MM.1S (cell line): ENCODE data around the gene AUTS2.

Experiments used
- DNase-seq: peaks from one replicate; pipeline ENCODE4 v3.0.0-alpha.2; 2015
- H2AFZ ChIP-seq: fragments of 300-600 bp; sonication (generic); 2 replicates; pipeline ENCODE4 v1.6.0; 2016; ENCODE audit warnings: antibody characterized with exemption, low read length
- H3F3A ChIP-seq: fragments of 300-600 bp; sonication (generic); 2 replicates; pipeline ENCODE4 v1.6.1; 2016; ENCODE audit warnings: mild to moderate bottlenecking, antibody characterized with exemption, low read length, moderate library complexity, mixed read lengths; ENCODE audit not compliant: insufficient read depth
- H3K27ac ChIP-seq: fragments of 300-600 bp; sonication (generic); 2 replicates; pipeline ENCODE4 v1.5.1; 2016; ENCODE audit warnings: mild to moderate bottlenecking, low read length
- H3K27me3 ChIP-seq: fragments of 300-600 bp; sonication (generic); replicated peaks from 2 replicates; pipeline ENCODE4 v1.6.0; 2016; ENCODE audit warnings: low read length; ENCODE audit not compliant: insufficient read depth
- H3K36me3 ChIP-seq: fragments of 300-600 bp; sonication (generic); replicated peaks from 2 replicates; pipeline ENCODE4 v1.6.1; 2016; ENCODE audit warnings: mild to moderate bottlenecking, low read length, mixed read lengths; ENCODE audit not compliant: insufficient read depth
- H3K4me1 ChIP-seq: fragments of 300-600 bp; sonication (generic); 2 replicates; pipeline ENCODE4 v1.6.1; 2016; ENCODE audit warnings: low read length, mixed read lengths
- H3K4me2 ChIP-seq: fragments of 300-600 bp; sonication (generic); 2 replicates; pipeline ENCODE4 v1.6.0; 2016; ENCODE audit warnings: low read depth, low read length
- H3K4me3 ChIP-seq: fragments of 300-600 bp; sonication (generic); 2 replicates; pipeline ENCODE4 v1.5.1; 2016; ENCODE audit warnings: low read length, mixed read lengths
- H3K79me2 ChIP-seq: fragments of 300-600 bp; sonication (generic); 2 replicates; pipeline ENCODE4 v1.6.1; 2016; ENCODE audit warnings: mixed run types, low read length, mixed read lengths
- H3K9ac ChIP-seq: fragments of 300-600 bp; sonication (generic); 2 replicates; pipeline ENCODE4 v1.6.1; 2016; ENCODE audit warnings: low read length, mixed read lengths
- H3K9me2 ChIP-seq: fragments of 300-600 bp; sonication (generic); replicated peaks from 2 replicates; pipeline ENCODE4 v1.6.1; 2016; ENCODE audit warnings: mild to moderate bottlenecking, low read length, mixed read lengths; ENCODE audit not compliant: insufficient read depth
- H3K9me3 ChIP-seq: fragments of 300-600 bp; sonication (generic); replicated peaks from 2 replicates; pipeline ENCODE4 v1.6.1; 2016; ENCODE audit warnings: mild to moderate bottlenecking, low read length, mixed read lengths; ENCODE audit not compliant: insufficient read depth
- H4K20me1 ChIP-seq: fragments of 300-600 bp; sonication (generic); 2 replicates; pipeline ENCODE4 v1.6.1; 2016; ENCODE audit warnings: mild to moderate bottlenecking, low read length, moderate library complexity, mixed read lengths; ENCODE audit not compliant: insufficient read depth
- CTCF ChIP-seq: fragments of 300-600 bp; sonication (generic); IDR thresholded peaks from 2 replicates; pipeline ENCODE4 v1.5.1; 2016; ENCODE audit warnings: antibody characterized with exemption, low read length, mixed read lengths
- EZH2 ChIP-seq: fragments of 300-600 bp; sonication (generic); optimal IDR thresholded peaks from 2 replicates; pipeline ENCODE3; 2017; ENCODE audit warnings: low read depth, mild to moderate bottlenecking, antibody characterized with exemption, low read length, mixed read lengths
- EZH2phosphoT487 ChIP-seq: fragments of 300-600 bp; sonication (generic); IDR thresholded peaks from 2 replicates; pipeline ENCODE4 v1.6.1; 2018; ENCODE audit warnings: antibody characterized with exemption, low read length

Gene AUTS2

GRCh38 chr7:70005480-70005879 lies 407.2 kb downstream of the AUTS2 start:
- Histone ChIP-seq H3F3A (no peaks in the 10 kb centered on the region), H3K9me2 (no peaks in the 10 kb centered on the region), H2AFZ (no peak overlapping the region), H3K4me2 (no peak overlapping the region), H3K9me3 (no peaks in the 10 kb centered on the region), H3K27me3 (no peaks in the 10 kb centered on the region), H4K20me1 (no peaks in the 10 kb centered on the region), H3K9ac (no peak overlapping the region), H3K27ac (no peak overlapping the region), H3K79me2 (no peaks in the 10 kb centered on the region), H3K4me1 (no peaks in the 10 kb centered on the region), H3K36me3 (no peaks in the 10 kb centered on the region), H3K4me3 (no peak overlapping the region)
- DNase-seq: no peak
- no peak for TF ChIP-seq EZH2phosphoT487

GRCh38 chr7:70005891-70006260 lies 407.6 kb downstream of the AUTS2 start:
- Histone ChIP-seq H3K9ac (no peak overlapping the region), H3K27ac (no peak overlapping the region), H3K27me3 (no peaks in the 10 kb centered on the region), H3K9me3 (no peaks in the 10 kb centered on the region), H4K20me1 (no peaks in the 10 kb centered on the region), H3K4me1 (no peaks in the 10 kb centered on the region), H3K4me3 (no peak overlapping the region), H3K9me2 (no peaks in the 10 kb centered on the region), H3K36me3 (no peaks in the 10 kb centered on the region), H3K4me2 (no peak overlapping the region), H3K79me2 (no peaks in the 10 kb centered on the region), H3F3A (no peaks in the 10 kb centered on the region), H2AFZ (no peak overlapping the region)
- TF ChIP-seq EZH2 (no peak), EZH2phosphoT487 (no peak), CTCF (no peak)
- DNase-seq: no peak

- Histone ChIP-seq H3F3A (no peaks in the 10 kb centered on the region), H4K20me1 (no peaks in the 10 kb centered on the region), H2AFZ (no peak overlapping the region), H3K4me1 (no peaks in the 10 kb centered on the region), H3K9me3 (no peaks in the 10 kb centered on the region), H3K9ac (no peak overlapping the region), H3K4me2 (no peak overlapping the region), H3K27ac (no peak overlapping the region), H3K4me3 (no peak overlapping the region), H3K27me3 (no peaks in the 10 kb centered on the region), H3K36me3 (no peaks in the 10 kb centered on the region), H3K9me2 (no peaks in the 10 kb centered on the region), H3K79me2 (no peaks in the 10 kb centered on the region)
- TF ChIP-seq EZH2 (no peak), EZH2phosphoT487 (no peak), CTCF (no peak)
- no peak for DNase-seq
These were observed 408.1 kb downstream of the AUTS2 start for GRCh38 chr7:70006261-70006920.

- H2AFZ ChIP-seq: no peak overlapping the region
- H3K4me1 ChIP-seq: no peaks in the 10 kb centered on the region
- DNase-seq: no peak
- H3K36me3 ChIP-seq: no peaks in the 10 kb centered on the region
- no peak overlapping the region for H3K27ac ChIP-seq
- H3F3A ChIP-seq: no peaks in the 10 kb centered on the region
- H3K4me3 ChIP-seq: no peak overlapping the region
- no peaks in the 10 kb centered on the region for H4K20me1 ChIP-seq
- H3K79me2 ChIP-seq: no peaks in the 10 kb centered on the region
- no peaks in the 10 kb centered on the region for H3K27me3 ChIP-seq
- H3K9me2 ChIP-seq: no peaks in the 10 kb centered on the region
- H3K9me3 ChIP-seq: no peaks in the 10 kb centered on the region
- TF ChIP-seq EZH2phosphoT487: no peak
- no peak overlapping the region for H3K4me2 ChIP-seq
- H3K9ac ChIP-seq: no peak overlapping the region
These were observed 410.2 kb downstream of the AUTS2 start for GRCh38 chr7:70008466-70008865.
